GM10266 (cell line): Measurements from ENCODE around the gene TMEM87B.

Experiments used
- DNase-seq: peaks from one replicate; pipeline ENCODE4 v3.0.0; 2012; ENCODE audit errors: extremely low spot score
- CTCF ChIP-seq: IDR thresholded peaks from 2 replicates; pipeline ENCODE4 v1.5.1; 2012; ENCODE audit warnings: mild to moderate bottlenecking, low read depth; ENCODE audit not compliant: control insufficient read depth, insufficient read depth; ENCODE audit errors: missing control alignments

The TMEM87B gene

DNA sequence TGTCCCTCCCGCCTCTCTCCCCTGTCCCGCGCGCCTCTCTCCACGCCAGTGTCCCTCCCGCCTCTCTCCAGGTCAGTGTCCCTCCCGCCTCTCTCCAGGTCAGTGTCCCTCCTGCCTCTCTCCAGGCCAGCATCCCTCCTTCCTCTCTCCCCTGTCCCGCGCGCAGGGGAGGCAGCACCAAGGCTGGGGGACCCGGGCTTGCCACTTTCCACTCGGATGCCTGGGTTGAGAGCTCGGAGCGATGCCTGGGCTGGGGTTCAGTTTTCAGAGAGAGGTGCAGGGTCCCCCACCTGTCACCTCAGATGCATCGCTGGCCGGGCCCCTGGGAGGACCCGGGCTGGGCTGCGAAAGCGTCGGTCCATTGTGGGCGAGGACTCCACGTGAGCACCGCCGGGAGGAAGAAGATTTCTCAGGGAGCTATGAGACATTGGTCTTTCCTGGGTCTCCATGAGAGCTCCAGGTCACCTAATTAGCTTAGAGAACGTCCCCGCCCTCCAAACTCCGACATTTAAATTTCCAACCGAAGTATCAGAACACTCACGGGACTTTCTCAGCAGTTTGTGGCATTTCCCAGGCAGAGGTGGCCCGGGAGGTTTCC lies 85.2 kb downstream of the TMEM87B start:
- TF ChIP-seq CTCF, result no peak
- DNase-seq, result no peak

GRCh38 chr2:112140899-112141625 lies 86.0 kb downstream of the TMEM87B start:
- no peak for TF ChIP-seq CTCF
- no peak for DNase-seq

GRCh38 chr2:112141626-112142007 lies 86.5 kb downstream of the TMEM87B start:
- no peak for TF ChIP-seq CTCF
- DNase-seq, result no peak

DNA sequence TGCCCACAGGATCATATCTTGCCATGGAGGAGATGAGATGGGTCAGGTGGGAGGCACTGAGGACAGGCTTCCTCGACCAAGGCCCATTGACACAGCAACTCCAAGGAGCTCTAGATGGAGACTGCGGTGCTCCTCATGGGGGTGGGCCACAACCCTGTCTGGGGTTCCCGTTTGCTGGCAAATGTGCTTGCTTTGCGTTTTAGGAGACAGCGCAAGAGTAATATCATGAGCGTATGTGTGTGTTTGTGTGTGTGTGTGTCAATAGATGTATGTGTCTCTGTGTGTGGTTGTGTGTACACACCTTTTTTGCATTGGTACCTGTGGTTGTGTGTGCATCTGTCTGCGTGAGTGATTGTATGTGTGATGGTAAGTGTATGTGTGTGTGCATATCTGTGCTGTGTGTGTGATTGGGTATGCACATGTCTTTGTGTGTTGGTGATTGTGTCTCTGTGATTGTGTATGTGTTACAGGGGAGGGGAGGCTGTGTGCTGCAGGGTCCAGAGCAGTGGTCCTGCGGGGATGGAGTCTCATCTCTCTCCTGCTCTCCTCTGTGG lies 87.5 kb downstream of the TMEM87B start:
- TF ChIP-seq CTCF, result no peak
- DNase-seq, result no peak

DNA sequence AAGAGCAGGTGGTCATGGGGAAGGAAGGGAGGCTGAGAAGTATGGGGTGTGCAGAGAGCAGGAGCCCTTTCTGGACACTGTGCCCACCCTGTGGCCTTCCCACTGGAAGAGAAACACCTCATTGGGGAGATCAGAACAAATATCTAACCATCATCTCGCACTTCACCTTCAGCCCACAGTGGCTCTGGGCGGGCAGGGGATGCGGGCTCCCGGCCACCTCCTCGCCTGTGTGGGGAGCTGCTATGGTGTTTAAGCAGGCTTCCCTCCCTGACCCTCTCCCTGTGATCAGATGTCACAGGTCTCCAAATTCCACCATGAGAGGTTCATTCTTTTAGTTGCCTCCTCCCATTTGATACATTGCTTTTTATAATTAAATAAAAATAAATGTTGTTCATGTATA lies 88.1 kb downstream of the TMEM87B start:
- DNase-seq, result no peak
- no peak for TF ChIP-seq CTCF

DNA sequence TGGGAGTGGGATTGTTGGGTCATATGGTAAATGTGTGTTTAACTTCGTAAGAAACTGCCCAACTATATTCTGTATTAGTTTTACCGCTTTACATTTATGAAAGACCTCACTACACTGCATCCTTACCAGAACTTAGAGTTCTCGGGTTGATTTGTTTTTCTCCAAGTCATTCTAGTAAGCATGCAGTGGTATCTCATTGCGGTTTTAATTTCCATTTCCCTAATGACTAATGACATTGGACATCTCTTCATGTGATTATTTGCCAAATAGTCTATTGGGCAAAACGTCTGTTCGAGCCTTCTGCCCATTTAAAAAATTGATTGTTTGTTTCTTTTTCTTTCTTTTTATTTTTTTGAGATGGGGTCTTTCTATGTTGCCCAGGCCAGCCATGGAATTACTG lies 89.9 kb downstream of the TMEM87B start:
- no peak for DNase-seq
- TF ChIP-seq CTCF, result no peak

DNA sequence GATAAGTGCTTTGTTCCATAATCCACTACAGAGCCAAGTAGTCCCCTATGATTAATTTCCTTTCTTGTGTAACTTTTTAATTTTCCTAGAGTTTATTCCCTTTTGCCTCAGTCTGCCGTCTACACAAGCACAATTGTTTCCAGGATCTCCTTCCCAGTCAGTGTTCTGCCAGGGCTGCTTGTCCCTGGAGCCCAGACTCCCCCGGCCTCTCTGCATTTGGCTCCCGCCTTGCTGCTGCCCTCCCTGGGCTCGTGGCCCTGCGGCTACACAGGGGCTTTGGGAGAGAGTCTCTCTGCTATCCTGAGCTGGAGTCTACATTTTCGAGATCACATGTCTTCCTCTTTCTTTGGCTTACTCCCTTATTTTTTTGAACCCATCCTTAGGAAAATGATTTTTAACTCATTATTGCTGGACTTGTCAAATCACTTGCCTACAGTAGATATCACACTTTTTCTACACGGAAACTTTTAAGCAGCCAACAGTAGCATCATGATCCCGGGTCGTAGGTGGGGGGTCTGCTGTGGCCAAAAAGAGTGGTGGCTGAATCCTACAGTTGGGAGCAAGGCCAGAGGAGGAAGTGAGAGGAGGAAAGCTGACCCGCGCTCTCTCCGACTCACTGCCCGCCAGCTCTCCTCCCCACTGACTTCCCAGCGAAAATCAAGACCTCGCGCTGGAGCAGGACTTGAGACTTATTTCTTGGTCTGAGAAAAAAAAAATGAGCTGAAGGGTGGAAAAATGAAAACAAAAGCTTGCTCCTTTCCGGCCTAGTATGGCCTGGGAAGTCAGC lies 92.5 kb downstream of the TMEM87B start:
- no peak for TF ChIP-seq CTCF
- peak; percentile 3 for DNase-seq
